ENCODE data around the gene FAH. TPM values are rescaled to one million over a fixed set of nuclear protein-coding genes. Genes with fewer than 3 reads are reported as not detected.

The FAH gene
- polyA plus RNA-seq, 1 donor from 2014 or later, result 3.1 TPM

DNA sequence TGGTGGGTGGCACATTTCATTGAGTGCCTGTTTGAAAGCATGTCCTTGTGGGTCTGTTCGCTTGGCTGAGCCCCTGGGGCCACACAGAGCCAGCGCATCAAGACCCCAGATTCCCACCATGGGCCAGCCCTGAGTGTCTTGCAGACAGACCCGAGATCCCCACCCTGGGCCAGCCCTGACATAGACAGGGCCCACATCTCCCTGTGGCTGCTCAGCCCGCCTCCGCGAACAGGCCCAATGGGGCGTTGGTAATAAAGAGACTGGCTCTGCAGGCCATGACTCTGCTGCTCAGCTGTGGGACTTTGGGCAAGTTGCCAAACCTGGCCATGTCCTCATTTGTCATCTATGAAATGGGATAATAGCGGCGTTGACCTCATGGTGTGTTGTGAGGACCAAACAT, 22.6 kb downstream of the FAH start:
- Histone ChIP-seq H3K9ac (ENCODE audit: low read length) (no peak overlapping the region), H3K36me3 (ENCODE audit: insufficient read depth, low read length) (no peaks in the 10 kb centered on the region), H3K4me2 (ENCODE audit: low read length) (no peak overlapping the region), H3K4me3 (ENCODE audit: low read length) (no peak overlapping the region), H3K79me2 (replicated peaks; ENCODE audit: insufficient read depth, low read length) (no peaks in the 10 kb centered on the region), H3K9me2 (ENCODE audit: insufficient read depth, low read length) (no peaks in the 10 kb centered on the region), H3K27me3 (ENCODE audit: insufficient read depth, low read depth, low read length) (no peaks in the 10 kb centered on the region), H4K20me1 (ENCODE audit: insufficient read depth) (no peaks in the 10 kb centered on the region), H3F3A (ENCODE audit: insufficient read depth, low read length, poor library complexity, severe bottlenecking) (no peaks in the 10 kb centered on the region), H3K27ac (ENCODE audit: low read length) (no peak overlapping the region), H3K9me3 (ENCODE audit: low read length) (no peaks in the 10 kb centered on the region), H2AFZ (ENCODE audit: low read depth, low read length) (no peak overlapping the region)
- TF ChIP-seq EZH2 (IDR thresholded peaks at IDR 0.05; ENCODE audit: borderline replicate concordance, insufficient read depth, low read length, poor library complexity, severe bottlenecking) (no peak), RAD21 (conservative IDR thresholded peaks at IDR 0.05) (no peak), EP300 (conservative IDR thresholded peaks at IDR 0.05; ENCODE audit: poor library complexity, severe bottlenecking) (no peak), SMC3 (conservative IDR thresholded peaks at IDR 0.05; ENCODE audit: poor library complexity) (no peak)
- TF ChIP-seq, protein P1, sequence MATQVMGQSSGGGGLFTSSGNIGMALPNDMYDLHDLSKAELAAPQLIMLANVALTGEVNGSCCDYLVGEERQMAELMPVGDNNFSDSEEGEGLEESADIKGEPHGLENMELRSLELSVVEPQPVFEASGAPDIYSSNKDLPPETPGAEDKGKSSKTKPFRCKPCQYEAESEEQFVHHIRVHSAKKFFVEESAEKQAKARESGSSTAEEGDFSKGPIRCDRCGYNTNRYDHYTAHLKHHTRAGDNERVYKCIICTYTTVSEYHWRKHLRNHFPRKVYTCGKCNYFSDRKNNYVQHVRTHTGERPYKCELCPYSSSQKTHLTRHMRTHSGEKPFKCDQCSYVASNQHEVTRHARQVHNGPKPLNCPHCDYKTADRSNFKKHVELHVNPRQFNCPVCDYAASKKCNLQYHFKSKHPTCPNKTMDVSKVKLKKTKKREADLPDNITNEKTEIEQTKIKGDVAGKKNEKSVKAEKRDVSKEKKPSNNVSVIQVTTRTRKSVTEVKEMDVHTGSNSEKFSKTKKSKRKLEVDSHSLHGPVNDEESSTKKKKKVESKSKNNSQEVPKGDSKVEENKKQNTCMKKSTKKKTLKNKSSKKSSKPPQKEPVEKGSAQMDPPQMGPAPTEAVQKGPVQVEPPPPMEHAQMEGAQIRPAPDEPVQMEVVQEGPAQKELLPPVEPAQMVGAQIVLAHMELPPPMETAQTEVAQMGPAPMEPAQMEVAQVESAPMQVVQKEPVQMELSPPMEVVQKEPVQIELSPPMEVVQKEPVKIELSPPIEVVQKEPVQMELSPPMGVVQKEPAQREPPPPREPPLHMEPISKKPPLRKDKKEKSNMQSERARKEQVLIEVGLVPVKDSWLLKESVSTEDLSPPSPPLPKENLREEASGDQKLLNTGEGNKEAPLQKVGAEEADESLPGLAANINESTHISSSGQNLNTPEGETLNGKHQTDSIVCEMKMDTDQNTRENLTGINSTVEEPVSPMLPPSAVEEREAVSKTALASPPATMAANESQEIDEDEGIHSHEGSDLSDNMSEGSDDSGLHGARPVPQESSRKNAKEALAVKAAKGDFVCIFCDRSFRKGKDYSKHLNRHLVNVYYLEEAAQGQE (IDR thresholded peaks at IDR 0.05; ENCODE audit: borderline replicate concordance), result no peak

DNA sequence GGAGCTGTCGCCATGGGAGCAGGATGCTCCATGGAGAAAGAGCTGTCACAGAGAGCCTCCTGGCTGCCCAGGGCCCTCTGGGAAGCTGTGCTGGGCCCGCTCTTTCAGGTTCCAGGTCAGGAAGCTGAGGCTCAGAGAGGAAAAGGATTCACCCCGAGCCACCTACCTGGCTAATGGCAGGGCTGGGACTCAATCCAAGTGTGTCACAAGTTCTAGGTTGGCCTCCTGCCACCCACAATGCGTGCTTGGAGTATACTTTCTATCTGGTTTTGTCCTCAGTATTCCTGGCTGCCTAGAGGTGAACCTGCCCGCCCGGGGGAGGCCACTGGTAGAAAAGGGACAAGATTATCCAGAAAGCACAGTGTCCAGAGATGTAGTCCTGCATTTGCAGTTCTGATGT, 23.6 kb downstream of the FAH start:
- TF ChIP-seq EP300 (conservative IDR thresholded peaks at IDR 0.05; ENCODE audit: poor library complexity, severe bottlenecking) (no peak), MXI1 (conservative IDR thresholded peaks at IDR 0.05; ENCODE audit: poor library complexity, severe bottlenecking) (no peak), SMC3 (conservative IDR thresholded peaks at IDR 0.05; ENCODE audit: poor library complexity) (no peak), EZH2 (IDR thresholded peaks at IDR 0.05; ENCODE audit: borderline replicate concordance, insufficient read depth, low read length, poor library complexity, severe bottlenecking) (no peak), TAF1 (IDR thresholded peaks at IDR 0.05; ENCODE audit: low read depth) (no peak), POLR2AphosphoS5 (IDR thresholded peaks at IDR 0.05) (no peak)
- TF ChIP-seq, protein P1 (IDR thresholded peaks at IDR 0.05; ENCODE audit: borderline replicate concordance), result no peak

More for the DNA sequence above, 23.6 kb downstream of the FAH start:
- no peaks in the 10 kb centered on the region for H3K9me3 ChIP-seq (ENCODE audit: low read length)
- no peaks in the 10 kb centered on the region for H3K36me3 ChIP-seq (ENCODE audit: insufficient read depth, low read length)
- no peaks in the 10 kb centered on the region for H3F3A ChIP-seq (ENCODE audit: insufficient read depth, low read length, poor library complexity, severe bottlenecking)
- H2AFZ ChIP-seq (ENCODE audit: low read depth, low read length), result no peak overlapping the region
- H3K9ac ChIP-seq (ENCODE audit: low read length), result no peak overlapping the region
- H3K79me2 ChIP-seq (replicated peaks; ENCODE audit: insufficient read depth, low read length), result no peaks in the 10 kb centered on the region
- H3K9me2 ChIP-seq (ENCODE audit: insufficient read depth, low read length), result no peaks in the 10 kb centered on the region
- no peak overlapping the region for H3K4me2 ChIP-seq (ENCODE audit: low read length)
- H3K27ac ChIP-seq (ENCODE audit: low read length), result no peak overlapping the region
- no peak overlapping the region for H3K4me3 ChIP-seq (ENCODE audit: low read length)
- H3K27me3 ChIP-seq (ENCODE audit: insufficient read depth, low read depth, low read length), result no peaks in the 10 kb centered on the region
- no peaks in the 10 kb centered on the region for H4K20me1 ChIP-seq (ENCODE audit: insufficient read depth)

Data from neural cell (in vitro differentiated cells).